Measurements from ENCODE around the gene ZSCAN5A.
"Not testable (repeated sequence)": the region's sequence is repeated elsewhere in the genome, so short reads cannot be mapped to it uniquely, and the experiment has no call there.

The ZSCAN5A gene

DNA sequence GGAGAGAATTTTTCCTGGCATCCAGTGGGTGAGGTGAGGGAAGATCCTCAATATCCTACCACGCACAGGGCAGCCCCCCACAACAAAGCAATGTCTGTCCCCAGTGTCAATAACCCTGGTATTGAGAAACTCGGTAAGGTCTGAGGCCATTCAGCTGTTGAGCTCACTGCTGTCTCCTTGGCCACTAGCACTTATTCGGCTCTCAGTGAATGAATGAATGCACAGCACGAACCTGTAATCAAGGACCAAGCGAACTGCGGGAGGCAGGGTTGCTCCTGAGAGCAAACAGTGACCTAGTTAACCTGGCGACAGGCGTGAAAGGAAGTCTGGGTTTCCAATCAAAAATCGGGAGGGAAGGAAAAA is 640 bp downstream of the ZSCAN5A start:
- DNase-seq (ENCODE audit: low spot score) = no peak

- no peak for DNase-seq (ENCODE audit: low spot score)
Measured at GRCh38 chr19:56312787-56313657, 1.6 kb downstream of the ZSCAN5A start.

- no peak for DNase-seq (ENCODE audit: low spot score)
Measured at GRCh38 chr19:56312342-56312741, 2.3 kb downstream of the ZSCAN5A start.

- no peak for DNase-seq (ENCODE audit: low spot score)
Measured at GRCh38 chr19:56310462-56310861, 4.2 kb downstream of the ZSCAN5A start.

DNA sequence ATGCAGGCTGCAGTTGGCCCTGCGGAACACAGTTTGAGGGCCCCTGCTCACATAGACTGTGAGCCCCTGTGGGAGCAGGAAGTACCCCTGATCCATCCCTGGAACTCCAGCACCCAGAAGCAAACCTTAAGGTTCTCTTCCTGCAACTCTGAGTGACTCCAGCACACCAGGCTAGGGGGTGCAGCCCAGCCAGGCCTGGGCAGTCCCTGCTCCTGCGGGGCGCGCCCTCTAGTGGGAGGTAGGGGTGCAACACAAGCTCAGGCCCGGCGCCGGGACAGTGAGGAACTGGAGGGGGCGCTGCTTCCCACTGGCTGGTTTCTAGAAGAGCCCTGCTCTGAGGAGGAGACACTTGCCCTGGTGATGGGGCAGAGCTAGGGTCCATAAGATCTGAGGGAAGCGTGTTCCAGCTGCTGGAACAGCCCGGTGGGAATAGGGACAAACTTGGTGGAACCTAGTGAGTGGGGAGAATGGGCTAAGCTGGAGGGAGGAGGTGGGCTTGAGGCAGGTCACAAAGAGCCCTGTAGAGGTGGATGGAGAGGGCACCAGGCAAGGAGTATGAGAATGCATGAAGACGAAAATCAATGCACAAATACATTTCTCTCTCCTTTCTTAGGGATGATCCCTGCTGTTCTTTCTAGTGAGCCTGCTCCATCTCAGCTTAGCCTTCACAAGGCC is 5.0 kb downstream of the ZSCAN5A start:
- DNase-seq (ENCODE audit: low spot score) = peak; percentile 43

GRCh38 chr19:56308792-56309191 is 5.8 kb downstream of the ZSCAN5A start:
- no peak for DNase-seq (ENCODE audit: low spot score)

GRCh38 chr19:56307062-56307461 is 7.6 kb downstream of the ZSCAN5A start:
- not testable (repeated sequence) for DNase-seq (ENCODE audit: low spot score)

DNA sequence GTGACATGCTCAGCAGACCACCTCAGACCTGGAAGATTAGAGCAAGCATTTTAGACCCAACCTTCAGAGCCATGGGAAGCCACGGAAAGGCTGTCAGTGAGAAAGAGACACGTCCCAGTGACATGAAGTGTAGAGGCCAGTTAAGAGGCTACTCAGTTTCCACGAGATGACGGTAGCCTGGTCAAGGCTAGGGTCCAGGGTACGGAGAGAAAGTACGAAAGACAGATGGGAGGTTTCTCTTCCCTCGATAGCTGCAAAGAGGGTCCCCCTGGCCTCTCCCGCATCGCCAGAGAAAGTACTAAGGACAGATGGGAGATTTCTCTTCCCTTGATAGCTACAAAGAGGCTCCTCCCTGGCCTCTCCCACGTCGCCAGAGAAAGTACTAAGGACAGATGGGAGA is 8.6 kb downstream of the ZSCAN5A start:
- no peak for DNase-seq (ENCODE audit: low spot score)

DNA sequence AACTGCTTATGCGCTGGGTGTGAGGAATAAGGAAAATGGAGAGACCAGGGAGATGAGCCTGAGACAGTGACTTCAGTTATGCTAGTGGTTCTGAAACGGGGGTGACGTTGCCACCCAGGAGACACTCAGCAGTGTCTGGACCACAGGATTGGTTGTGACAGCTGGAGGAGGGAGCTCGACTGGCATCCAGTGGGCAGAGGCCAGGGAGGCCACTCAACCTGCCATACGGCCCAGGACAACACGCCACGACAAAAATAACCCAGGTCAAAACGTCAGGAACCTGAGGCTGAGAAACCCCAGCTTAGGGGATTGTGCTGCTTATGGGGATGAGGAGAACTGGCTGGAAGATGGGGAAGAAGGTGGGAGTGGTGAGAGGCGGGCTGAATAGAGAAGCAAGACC is 10.4 kb downstream of the ZSCAN5A start:
- no peak for DNase-seq (ENCODE audit: low spot score)

- no peak for DNase-seq (ENCODE audit: low spot score)
Measured at GRCh38 chr19:56301886-56302620, 12.6 kb downstream of the ZSCAN5A start.

DNA sequence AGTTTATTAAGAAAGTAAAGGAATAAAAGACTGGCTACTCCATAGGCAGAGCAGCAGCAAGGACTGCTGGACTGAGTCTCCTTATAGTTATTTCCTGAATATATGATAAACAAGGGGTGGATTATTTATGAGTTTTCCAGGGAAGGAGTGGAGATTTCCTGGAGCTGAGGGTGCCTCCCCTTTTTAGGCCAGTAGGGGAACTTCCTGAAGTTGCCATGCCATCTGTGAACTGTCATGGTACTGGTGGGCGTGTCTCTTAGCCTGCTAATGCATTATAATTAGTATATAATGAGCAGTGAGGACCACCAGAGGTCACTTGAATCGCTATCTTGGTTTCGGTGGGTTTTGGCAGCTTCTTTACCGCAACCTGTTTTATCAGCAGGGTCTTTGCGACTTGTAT is 13.5 kb downstream of the ZSCAN5A start:
- DNase-seq (ENCODE audit: low spot score) = no peak

DNA sequence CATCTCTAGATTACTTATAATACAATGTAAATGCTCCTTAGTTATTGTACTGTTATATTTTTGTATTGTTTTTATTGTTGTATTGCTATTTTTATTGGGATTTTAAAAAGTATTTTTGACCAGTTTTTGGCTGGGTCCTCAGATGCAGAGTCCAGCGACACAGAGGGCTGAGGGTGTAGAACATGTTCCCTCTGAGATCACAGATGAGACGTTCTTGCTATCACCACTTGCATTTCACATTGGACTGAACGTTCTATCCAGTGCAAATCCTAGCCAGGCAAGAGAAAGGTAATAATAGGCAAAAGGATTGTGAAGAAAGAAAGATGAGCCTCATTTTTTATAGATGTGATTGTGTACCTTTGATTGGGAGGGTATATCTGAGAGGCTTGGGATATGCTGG is 15.0 kb downstream of the ZSCAN5A start:
- DNase-seq (ENCODE audit: low spot score) = no peak

- DNase-seq (ENCODE audit: low spot score) = no peak
Measured at GRCh38 chr19:56297010-56297409, 17.6 kb downstream of the ZSCAN5A start.

DNA sequence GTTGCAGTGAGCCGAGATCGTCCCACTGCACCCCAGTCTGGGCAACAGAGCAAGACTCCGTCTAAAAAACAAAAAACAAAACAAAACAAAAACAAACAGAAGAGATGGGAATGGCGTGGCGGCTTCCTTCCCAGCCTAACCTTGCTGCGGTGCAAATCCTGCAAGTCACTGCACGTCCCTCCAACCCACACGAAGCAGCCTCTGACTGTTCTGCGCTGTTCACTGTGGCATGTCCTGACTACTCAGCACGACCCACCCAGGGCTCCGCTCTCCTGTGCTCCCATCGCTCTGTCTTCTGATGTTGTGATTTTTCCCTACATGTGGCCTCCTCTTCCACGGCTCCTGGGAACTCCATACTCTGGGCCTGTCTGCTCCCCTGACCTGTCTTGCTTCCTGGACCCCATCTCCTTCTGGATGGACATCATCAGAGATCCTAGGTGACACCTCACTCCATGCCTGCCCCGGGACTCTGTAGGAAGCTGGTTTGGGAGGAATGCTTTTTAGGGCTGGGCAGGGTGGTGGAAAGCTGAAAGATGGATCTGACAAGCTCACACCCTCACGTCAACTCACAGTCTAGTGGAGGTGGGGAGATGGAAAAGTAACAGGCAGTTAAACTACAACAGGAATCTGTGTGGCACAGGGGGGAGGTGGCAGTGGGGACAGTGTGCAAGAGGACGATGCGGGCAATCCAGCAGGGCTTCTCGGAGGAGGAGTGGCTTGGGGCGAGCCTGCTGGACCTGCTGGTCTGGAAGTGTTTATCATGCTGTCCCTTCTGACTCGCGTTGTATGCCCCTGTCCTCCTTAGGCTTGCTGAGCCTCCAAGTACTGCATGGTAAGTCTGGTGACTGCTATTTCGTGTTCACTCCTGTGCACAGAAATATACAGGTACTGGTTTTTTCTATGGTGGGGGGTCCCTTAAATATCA is 18.8 kb downstream of the ZSCAN5A start:
- DNase-seq (ENCODE audit: low spot score) = no peak

GRCh38 chr19:56294549-56294948 is 20.1 kb downstream of the ZSCAN5A start:
- DNase-seq (ENCODE audit: low spot score) = peak; percentile 47

GRCh38 chr19:56291867-56292266 is 22.8 kb downstream of the ZSCAN5A start:
- DNase-seq (ENCODE audit: low spot score) = peak; percentile 2

GRCh38 chr19:56290104-56290503 is 24.5 kb downstream of the ZSCAN5A start:
- DNase-seq (ENCODE audit: low spot score) = no peak

DNA sequence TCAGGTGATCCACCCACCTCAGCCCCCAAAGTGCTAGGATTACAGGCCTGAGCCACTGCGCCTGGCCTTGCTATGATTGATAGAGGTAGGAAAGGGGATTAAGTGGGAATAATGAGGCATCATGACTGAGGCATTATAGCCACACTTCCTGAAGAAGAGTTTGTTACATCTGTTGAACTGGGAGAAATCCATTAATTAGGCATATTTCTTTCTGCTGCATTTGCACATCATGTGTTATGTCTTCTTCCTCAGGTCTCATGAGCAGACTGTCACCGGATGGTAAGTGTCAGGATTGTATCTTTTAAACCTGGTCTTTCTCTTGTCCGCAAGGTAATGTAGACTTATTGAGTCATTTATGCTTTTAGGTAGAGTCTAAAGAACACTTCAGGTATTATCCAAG is 29.9 kb downstream of the ZSCAN5A start:
- no peak for DNase-seq (ENCODE audit: low spot score)

DNA sequence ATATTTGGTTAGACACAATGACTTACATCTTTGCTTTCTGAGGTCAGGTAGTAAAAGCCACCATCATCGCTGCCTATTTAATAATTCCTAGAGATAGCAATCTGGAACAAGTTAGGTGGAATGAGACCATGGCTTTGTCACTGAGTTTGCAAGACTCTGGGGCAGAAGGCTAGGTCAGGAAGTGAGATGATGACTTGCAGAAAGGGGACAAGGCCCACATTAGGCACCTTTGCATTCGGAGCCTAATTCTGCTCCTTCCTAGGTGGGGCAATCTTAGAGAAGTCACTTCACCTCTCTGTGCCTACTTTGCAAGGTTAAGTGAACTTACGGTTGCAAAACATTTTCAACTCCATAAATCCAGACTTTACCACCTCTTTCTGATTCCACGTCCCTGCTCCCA is 31.8 kb downstream of the ZSCAN5A start:
- no peak for DNase-seq (ENCODE audit: low spot score)

GRCh38 chr19:56273563-56274117 is 41.0 kb downstream of the ZSCAN5A start:
- peak; percentile 70 for DNase-seq (ENCODE audit: low spot score)

GRCh38 chr19:56272161-56272798 is 42.4 kb downstream of the ZSCAN5A start, which contains the start of gene EDDM13:
TSS of gene EDDM13 (plus strand) at chr19:56272748. CDS start at chr19:56272835, 87 bp downstream.
- no peak for DNase-seq (ENCODE audit: low spot score)

Measured in kidney tubule cell (primary cell).